Right cardiac atrium (tissue), 5 donors: ENCODE results near the gene INPP5J. TPM values are rescaled to one million over a fixed set of nuclear protein-coding genes. Genes with fewer than 3 reads are reported as not detected.
"Not testable (repeated sequence)": the region's sequence is repeated elsewhere in the genome, so short reads cannot be mapped to it uniquely, and the experiment has no call there.

Experiments used
- ATAC-seq, 2 donors: fragments of 200-7000 bp; cut with Tn5 transposase; one replicate each; pipeline versions ENCODE4 v1.8.0 to v1.9.1; 2020; ENCODE audit warnings: moderate library complexity in 2 of 2, mild to moderate bottlenecking in 1 of 2
- DNase-seq, 3 donors: peaks; one replicate each; pipeline ENCODE4 v3.0.0-alpha.2; 2020
- H3K27ac ChIP-seq: one replicate; pipeline ENCODE4 v1.5.1; 2013; ENCODE audit warnings: mild to moderate bottlenecking, low read length, control low read depth, moderate library complexity
- H3K27me3 ChIP-seq: one replicate; pipeline ENCODE4 v1.6.1; 2013; ENCODE audit not compliant: control insufficient read depth, insufficient read depth
- H3K4me1 ChIP-seq: one replicate; pipeline ENCODE4 v1.6.1; 2013; ENCODE audit warnings: low read length; ENCODE audit not compliant: control insufficient read depth, insufficient read depth
- H3K4me3 ChIP-seq: one replicate; pipeline ENCODE4 v1.5.1; 2013; ENCODE audit warnings: low read length, control low read depth
- H3K9me3 ChIP-seq: one replicate; pipeline ENCODE4 v1.6.1; 2013; ENCODE audit warnings: low read length; ENCODE audit not compliant: control insufficient read depth
- WGBS: extraction: QIAGEN DNeasy Blood & Tissue Kit; methylation state at CpG from one replicate; pipeline ENCODE4 v1.1.7; 2013; 5-methylcytosine and 5-hydroxymethylcytosine counted together
- intact Hi-C, 4 donors: fragments of 100-400 bp; cut with DNase I; formaldehyde crosslinking; loops; one replicate each; pipeline versions ENCODE4 v1.11.0 to v1.14.0; 2022 to 2023
- polyA plus RNA-seq: library from polyadenylated mRNA; stranded (reverse); fragments of 200-250 nt; gene quantifications from one replicate; pipeline ENCODE4 v1.2.3, GENCODE V29; 2013
- total RNA-seq, 4 donors: library from RNA; stranded (reverse); fragmentation: NEBNext Ultra II Directional; extraction: Animal tissue kit (Norgen Biotek cat#: 25700); gene quantifications; one replicate each; pipeline ENCODE4 v1.2.1, GENCODE V29; 2021
- donor health status: healthy with polysubstance abuse.
- donor health status: DM: no; HTN: yes; CAD: no.
- donor health status: DM: no; HTN: no; CAD: no.
- donor health status: DM: no; HTN: yes; CAD: no; lungs with severe emphysema.
- donor health status: DM: yes; HTN: yes; CAD: no.

Gene INPP5J
- total and polyA plus RNA-seq, 5 donors: 28.8 to 62.1 (median 43.2) TPM

GRCh38 chr22:31103899-31104694 is 18.7 kb upstream of the INPP5J start:
- DNase-seq (peak in 2 of 3 donors; percentile 76 to 79), ATAC-seq (no peak)
- no peak overlapping the region for H3K4me3 ChIP-seq
- WGBS: 68% methylated on average over 33 of the region's 33 CpGs
- H3K9me3 ChIP-seq: no peaks in the 10 kb centered on the region
- no peak overlapping the region for H3K27ac ChIP-seq
- no peaks in the 10 kb centered on the region for H3K27me3 ChIP-seq
- intact Hi-C loops: no loop called here
- peaks cover 3% of the 10 kb centered on the region for H3K4me1 ChIP-seq

- ATAC-seq (no peak), DNase-seq (peak in 2 of 3 donors; percentile 68 to 69)
- no peak overlapping the region for H3K27ac ChIP-seq
- intact Hi-C loops: loop anchor here in 1 of 4 donors (5.0 kb wide), 1 partner anchor 42 kb away; no protein-coding TSS in a partner anchor
- 58% methylated on average over 35 of the region's 35 CpGs for WGBS
- no peaks in the 10 kb centered on the region for H3K27me3 ChIP-seq
- no peaks in the 10 kb centered on the region for H3K9me3 ChIP-seq
- H3K4me1 ChIP-seq: peaks cover 3% of the 10 kb centered on the region
- H3K4me3 ChIP-seq: no peak overlapping the region
Measured at GRCh38 chr22:31104869-31105268, 17.9 kb upstream of the INPP5J start.

- intact Hi-C loops: loop anchor here in 1 of 4 donors (5.0 kb wide), 1 partner anchor 42 kb away; no protein-coding TSS in a partner anchor
- DNase-seq (peak in 1 of 3 donors; percentile 31), ATAC-seq (no peak)
- Histone ChIP-seq H3K27ac (no peak overlapping the region), H3K9me3 (no peaks in the 10 kb centered on the region), H3K4me1 (peaks cover 3% of the 10 kb centered on the region), H3K4me3 (no peak overlapping the region), H3K27me3 (no peaks in the 10 kb centered on the region)
- WGBS: 79% methylated on average over 11 of the region's 11 CpGs
Measured at GRCh38 chr22:31105282-31105929, 17.4 kb upstream of the INPP5J start.

GRCh38 chr22:31106001-31106571 is 16.7 kb upstream of the INPP5J start:
- intact Hi-C loops: loop anchor here in 1 of 4 donors (5.0 kb wide), 1 partner anchor 41 kb away; no protein-coding TSS in a partner anchor
- WGBS: 48% methylated on average over 4 of the region's 4 CpGs
- no peaks in the 10 kb centered on the region for H3K27me3 ChIP-seq
- H3K4me1 ChIP-seq: peaks cover 3% of the 10 kb centered on the region
- no peaks in the 10 kb centered on the region for H3K9me3 ChIP-seq
- peak overlapping the region; percentile 52 for H3K4me3 ChIP-seq
- no peak for ATAC-seq
- peak overlapping the region; percentile 77 for H3K27ac ChIP-seq
- DNase-seq: peak in 1 of 3 donors; percentile 55

- Histone ChIP-seq H3K27ac (peak overlapping the region; percentile 77), H3K9me3 (no peaks in the 10 kb centered on the region), H3K4me3 (peak overlapping the region; percentile 52), H3K27me3 (no peaks in the 10 kb centered on the region), H3K4me1 (peaks cover 3% of the 10 kb centered on the region)
- intact Hi-C loops: loop anchor here in 1 of 4 donors (5.0 kb wide), 1 partner anchor 41 kb away; no protein-coding TSS in a partner anchor
- 31% methylated on average over 14 of the region's 14 CpGs for WGBS
- ATAC-seq (peak; percentile 19 to 34), DNase-seq (peak in 2 of 3 donors; percentile 41 to 72)
Measured at GRCh38 chr22:31106731-31107177, 16.0 kb upstream of the INPP5J start.

GRCh38 chr22:31107178-31107893 is 15.4 kb upstream of the INPP5J start, which contains the start of gene SELENOM:
SELENOM (minus strand) TSS chr22:31107568; CDS start chr22:31107505, 63 bp downstream.
- 2% methylated on average over 67 of the region's 67 CpGs for WGBS
- no peaks in the 10 kb centered on the region for H3K9me3 ChIP-seq
- H3K4me1 ChIP-seq: peaks cover 3% of the 10 kb centered on the region
- ATAC-seq: peak; percentile 94 to 95
- intact Hi-C loops: loop anchor here in 1 of 4 donors (5.0 kb wide), 1 partner anchor 40 kb away; no protein-coding TSS in a partner anchor
- H3K4me3 ChIP-seq: peak within 1 kb of the TSS; percentile 52
- peak within 1 kb of the TSS; percentile 90 for H3K27ac ChIP-seq
- H3K27me3 ChIP-seq: no peaks in the 10 kb centered on the region
- peak; percentile 98 to 99 (median 99) for DNase-seq

- H3K9me3 ChIP-seq: no peaks in the 10 kb centered on the region
- H3K4me3 ChIP-seq: peak overlapping the region; percentile 29
- H3K27me3 ChIP-seq: no peaks in the 10 kb centered on the region
- H3K27ac ChIP-seq: peak overlapping the region; percentile 90
- WGBS: 1% methylated on average over 5 of the region's 5 CpGs
- ATAC-seq: peak; percentile 3 to 6
- H3K4me1 ChIP-seq: peaks cover 3% of the 10 kb centered on the region
- DNase-seq: no peak
- intact Hi-C loops: loop anchor here in 2 of 4 donors (2.0 to 5.0 kb wide), 2 partner anchors 39 to 41 kb away; no protein-coding TSS in a partner anchor
Measured at GRCh38 chr22:31107894-31108218, 14.9 kb upstream of the INPP5J start.

GRCh38 chr22:31112547-31113091 is 10.1 kb upstream of the INPP5J start:
- not testable (repeated sequence) for H3K4me3 ChIP-seq, H3K27ac ChIP-seq, ATAC-seq, H3K4me1 ChIP-seq, H3K27me3 ChIP-seq, H3K9me3 ChIP-seq
- intact Hi-C loops: loop anchor here in 1 of 4 donors (5.0 kb wide), 1 partner anchor 35 kb away; no protein-coding TSS in a partner anchor
- 86% methylated on average over 7 of the region's 7 CpGs for whole genome bisulfite sequencing
- peak in 1 of 3 donors; percentile 7 for DNase-seq

GRCh38 chr22:31118046-31118820 is 4.5 kb upstream of the INPP5J start:
- no peak for ATAC-seq
- WGBS: 69% methylated on average over 3 of the region's 3 CpGs
- DNase-seq: peak in 1 of 3 donors; percentile 19

More at GRCh38 chr22:31118046-31118820, 4.5 kb upstream of the INPP5J start:
- no peak overlapping the region for H3K4me3 ChIP-seq
- H3K27ac ChIP-seq: peak overlapping the region; percentile 94
- H3K27me3 ChIP-seq: no peaks in the 10 kb centered on the region
- H3K4me1 ChIP-seq: peaks cover 9% of the 10 kb centered on the region
- intact Hi-C loops: no loop called here
- no peaks in the 10 kb centered on the region for H3K9me3 ChIP-seq
